Measurements from ENCODE around the gene SLC39A11. TPM values are rescaled to one million over a fixed set of nuclear protein-coding genes. Genes with fewer than 3 reads are reported as not detected.

Gene SLC39A11
- total RNA-seq, 4 donors from 2014 or later: 23.0 to 30.9 (median 27.6) TPM

- no peak for TF ChIP-seq POLR2A (IDR thresholded peaks at IDR 0.05)
- TF ChIP-seq, protein P1, sequence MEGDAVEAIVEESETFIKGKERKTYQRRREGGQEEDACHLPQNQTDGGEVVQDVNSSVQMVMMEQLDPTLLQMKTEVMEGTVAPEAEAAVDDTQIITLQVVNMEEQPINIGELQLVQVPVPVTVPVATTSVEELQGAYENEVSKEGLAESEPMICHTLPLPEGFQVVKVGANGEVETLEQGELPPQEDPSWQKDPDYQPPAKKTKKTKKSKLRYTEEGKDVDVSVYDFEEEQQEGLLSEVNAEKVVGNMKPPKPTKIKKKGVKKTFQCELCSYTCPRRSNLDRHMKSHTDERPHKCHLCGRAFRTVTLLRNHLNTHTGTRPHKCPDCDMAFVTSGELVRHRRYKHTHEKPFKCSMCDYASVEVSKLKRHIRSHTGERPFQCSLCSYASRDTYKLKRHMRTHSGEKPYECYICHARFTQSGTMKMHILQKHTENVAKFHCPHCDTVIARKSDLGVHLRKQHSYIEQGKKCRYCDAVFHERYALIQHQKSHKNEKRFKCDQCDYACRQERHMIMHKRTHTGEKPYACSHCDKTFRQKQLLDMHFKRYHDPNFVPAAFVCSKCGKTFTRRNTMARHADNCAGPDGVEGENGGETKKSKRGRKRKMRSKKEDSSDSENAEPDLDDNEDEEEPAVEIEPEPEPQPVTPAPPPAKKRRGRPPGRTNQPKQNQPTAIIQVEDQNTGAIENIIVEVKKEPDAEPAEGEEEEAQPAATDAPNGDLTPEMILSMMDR (IDR thresholded peaks at IDR 0.05): no peak
- Histone ChIP-seq H3K36me3 (peaks cover 0 to 35% (median 0%) of the 10 kb centered on the region in 3 donors), H3K27ac (peak overlapping the region in 1 of 4 donors; percentile 39), H3K27me3 (no peaks in the 10 kb centered on the region), H3K4me1 (peaks cover 0 to 11% (median 0%) of the 10 kb centered on the region in 3 donors), H3K9me3 (peaks cover 0 to 8% (median 0%) of the 10 kb centered on the region in 3 donors), H3K4me3 (peak overlapping the region in 1 of 4 donors; percentile 15)
- intact Hi-C loops (cut with DNase I): no loop called here
- WGBS, 2 donors: 61 to 73% methylated on average over 3 to 5 of the region's 5 CpGs
- no peak for DNase-seq
Measured at GRCh38 chr17:73028299-73028755, 64.2 kb downstream of the SLC39A11 start.

DNA sequence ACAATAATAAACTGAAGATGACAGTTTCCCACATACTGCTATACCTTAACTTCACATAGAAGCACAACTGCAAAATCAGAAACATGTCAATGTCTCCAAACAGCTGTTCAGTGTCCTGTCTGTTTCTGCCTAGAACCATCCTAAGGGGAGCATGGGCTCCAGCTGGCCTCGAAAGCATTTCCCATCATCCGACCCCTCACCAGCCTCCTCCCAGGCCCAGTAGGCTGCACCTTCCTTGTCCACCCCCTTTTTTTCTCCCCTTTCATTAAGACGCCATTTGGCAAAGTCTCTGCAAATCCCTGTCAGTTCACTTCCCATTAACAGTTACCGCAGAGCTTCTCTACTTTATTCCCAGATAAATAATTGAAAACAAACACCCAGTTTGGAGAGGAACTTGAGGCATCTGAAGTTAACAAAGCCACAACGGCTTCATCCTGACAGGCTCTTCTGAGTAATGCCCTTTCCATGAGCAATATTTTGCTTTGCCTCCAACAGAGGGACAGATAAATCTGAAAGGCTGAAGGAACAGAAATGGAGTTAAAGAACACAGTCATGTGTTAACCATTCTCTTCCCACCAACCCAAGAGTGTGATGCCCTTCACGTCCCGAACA is 65.3 kb downstream of the SLC39A11 start:
- no peak for DNase-seq
- H3K4me1 ChIP-seq: peaks cover 0 to 11% (median 0%) of the 10 kb centered on the region in 3 donors
- peak overlapping the region in 1 of 4 donors; percentile 39 for H3K27ac ChIP-seq
- peaks cover 0 to 8% (median 0%) of the 10 kb centered on the region in 3 donors for H3K9me3 ChIP-seq
- WGBS, 2 donors: 70 to 78% methylated on average over 7 of the region's 7 CpGs
- TF ChIP-seq POLR2A (IDR thresholded peaks at IDR 0.05): no peak
- TF ChIP-seq, protein P1 (IDR thresholded peaks at IDR 0.05): no peak
- no peak overlapping the region for H3K4me3 ChIP-seq
- no peaks in the 10 kb centered on the region for H3K27me3 ChIP-seq
- H3K36me3 ChIP-seq: peaks cover 0 to 35% (median 0%) of the 10 kb centered on the region in 3 donors
- intact Hi-C loops (cut with DNase I): no loop called here

- H3K27me3 ChIP-seq: no peaks in the 10 kb centered on the region
- TF ChIP-seq, protein P1 (IDR thresholded peaks at IDR 0.05): no peak
- TF ChIP-seq POLR2A (IDR thresholded peaks at IDR 0.05): no peak
- WGBS, 2 donors: 77 to 80% methylated on average over 5 to 6 of the region's 6 CpGs
- peaks cover 0 to 8% (median 0%) of the 10 kb centered on the region in 3 donors for H3K9me3 ChIP-seq
- peaks cover 0 to 18% (median 0%) of the 10 kb centered on the region in 3 donors for H3K36me3 ChIP-seq
- no peak overlapping the region for H3K4me3 ChIP-seq
- DNase-seq: no peak
- intact Hi-C loops (cut with DNase I): no loop called here
- no peak overlapping the region for H3K27ac ChIP-seq
- H3K4me1 ChIP-seq: peaks cover 0 to 11% (median 0%) of the 10 kb centered on the region in 3 donors
Measured at GRCh38 chr17:73025041-73025560, 67.4 kb downstream of the SLC39A11 start.

- H3K36me3 ChIP-seq: peaks cover 0 to 7% (median 0%) of the 10 kb centered on the region in 3 donors
- no peaks in the 10 kb centered on the region for H3K27me3 ChIP-seq
- intact Hi-C loops (cut with DNase I): no loop called here
- TF ChIP-seq, protein P1 (IDR thresholded peaks at IDR 0.05): no peak
- TF ChIP-seq POLR2A (IDR thresholded peaks at IDR 0.05): no peak
- 92 to 95% methylated on average over 3 to 4 of the region's 5 CpGs for WGBS, 2 donors
- H3K27ac ChIP-seq: no peak overlapping the region
- no peak overlapping the region for H3K4me3 ChIP-seq
- DNase-seq: no peak
- peaks cover 0 to 11% (median 0%) of the 10 kb centered on the region in 3 donors for H3K4me1 ChIP-seq
- H3K9me3 ChIP-seq: peaks cover 0 to 12% (median under 1%) of the 10 kb centered on the region in 3 donors
Measured at GRCh38 chr17:73023759-73024158, 68.7 kb downstream of the SLC39A11 start.

DNA sequence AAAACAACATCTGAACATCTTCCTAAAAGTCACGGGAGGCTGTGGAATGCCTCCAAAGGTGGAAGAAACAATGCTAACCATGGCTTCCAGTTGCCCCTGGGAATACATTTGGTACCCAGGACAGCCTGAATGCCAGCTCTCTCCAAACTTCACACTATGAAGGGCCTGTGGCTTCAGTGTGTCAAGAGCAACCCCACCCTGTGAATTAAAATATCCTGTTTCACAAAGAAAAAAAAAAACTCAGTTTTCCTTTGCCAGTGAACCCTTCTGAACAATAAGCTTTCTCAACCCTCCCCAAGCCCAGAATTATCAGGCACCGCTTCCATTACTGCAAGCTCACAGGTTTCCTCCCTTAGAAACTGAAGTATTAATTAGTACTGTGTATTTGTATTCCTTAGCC is 69.8 kb downstream of the SLC39A11 start:
- Histone ChIP-seq H3K27me3 (no peaks in the 10 kb centered on the region), H3K36me3 (peaks cover 0 to 7% (median 0%) of the 10 kb centered on the region in 3 donors), H3K27ac (no peak overlapping the region), H3K4me1 (peaks cover 0 to 7% (median 0%) of the 10 kb centered on the region in 3 donors), H3K9me3 (peaks cover 0 to 23% (median 9%) of the 10 kb centered on the region in 3 donors), H3K4me3 (no peak overlapping the region)
- intact Hi-C loops (cut with DNase I): no loop called here
- DNase-seq: no peak
- 80 to 86% methylated on average over 2 of the region's 2 CpGs for WGBS, 2 donors
- no peak for TF ChIP-seq POLR2A (IDR thresholded peaks at IDR 0.05)
- TF ChIP-seq, protein P1 (IDR thresholded peaks at IDR 0.05): no peak

All from esophagus squamous epithelium (tissue), 5 donors.